SK-N-SH (cell line): ENCODE results near the gene GLOD4. TPM values are rescaled to one million over a fixed set of nuclear protein-coding genes. Genes with fewer than 3 reads are reported as not detected.

Source experiments
- CTCF ChIA-PET: fragments of 300-600, 350-600 bp; formaldehyde crosslinking; extraction: SDS; loops from one replicate; lab custom pipeline; 2021; lab: Yijun Ruan, JAX
- POLR2A ChIA-PET: fragments of 350-600 bp; sonication (Branson Sonifier 250); formaldehyde crosslinking; extraction: SDS; loops from one replicate; lab custom pipeline; 2020; ENCODE audit warnings: antibody characterized with exemption, inconsistent platforms; lab: Yijun Ruan, JAX
- DNase-seq: peaks from one replicate; pipeline ENCODE4 v3.0.0; 2012
- H2AFZ ChIP-seq: fragments of 200-600 bp; sonication (generic); 2 replicates; pipeline ENCODE4 v1.8.1; 2016; ENCODE audit warnings: antibody characterized with exemption, mild to moderate bottlenecking, low read depth
- H3F3A ChIP-seq: fragments of 200-600 bp; sonication (generic); replicated peaks from 2 replicates; pipeline ENCODE3; 2016; ENCODE audit warnings: antibody characterized with exemption, mild to moderate bottlenecking; ENCODE audit not compliant: insufficient read depth
- H3K27ac ChIP-seq, 2 experiments: fragments of 200-500 bp in 1 of 2; fragments of 200-600 bp in 1 of 2; sonication (Bioruptor generic) in 1 of 2; sonication (generic), shearing (Covaris generic) in 1 of 2; 2 replicates each; pipeline versions ENCODE4 v1.5.1 to v1.6.1; 2014 to 2016; ENCODE audit warnings: low read depth in 2 of 2, inconsistent platforms in 1 of 2, low read length in 1 of 2, mild to moderate bottlenecking in 1 of 2, mixed read lengths in 1 of 2
- H3K27me3 ChIP-seq: fragments of 200-600 bp; sonication (generic), shearing (Covaris generic); 2 replicates; pipeline ENCODE4 v1.6.1; 2016; ENCODE audit warnings: mixed run types; ENCODE audit not compliant: insufficient read depth
- H3K36me3 ChIP-seq, 2 experiments: fragments of 200-500 bp in 1 of 2; fragments of 200-600 bp in 1 of 2; sonication (Bioruptor generic) in 1 of 2; sonication (generic) in 1 of 2; replicated peaks in 1 of 2; 2 replicates each; pipeline versions ENCODE3 to v1.5.1; 2014 to 2016; ENCODE audit warnings: low read length in 1 of 2, mild to moderate bottlenecking in 1 of 2; ENCODE audit not compliant: insufficient read depth in 2 of 2, control insufficient read depth in 1 of 2
- H3K4me1 ChIP-seq, 2 experiments: fragments of 200-500 bp in 1 of 2; fragments of 200-600 bp in 1 of 2; sonication (Bioruptor generic) in 1 of 2; sonication (generic), shearing (Covaris generic) in 1 of 2; 2 replicates each; pipeline versions ENCODE4 v1.5.1 to v1.6.1; 2014 to 2016; ENCODE audit warnings: low read depth in 1 of 2, low read length in 1 of 2, mixed run types in 1 of 2; ENCODE audit not compliant: insufficient read depth in 2 of 2, control insufficient read depth in 1 of 2
- H3K4me2 ChIP-seq: fragments of 200-600 bp; sonication (generic), shearing (Covaris generic); 2 replicates; pipeline ENCODE4 v1.6.1; 2017; ENCODE audit warnings: mixed run types
- H3K4me3 ChIP-seq, 2 experiments: fragments of 200-500 bp in 1 of 2; fragments of 200-600 bp in 1 of 2; sonication (Bioruptor generic) in 1 of 2; sonication (generic), shearing (Covaris generic) in 1 of 2; 2 replicates each; pipeline versions ENCODE4 v1.5.1 to v1.8.1; 2014 to 2016; ENCODE audit warnings: low read depth in 2 of 2, inconsistent platforms in 1 of 2, low read length in 1 of 2, mild to moderate bottlenecking in 1 of 2, mixed read lengths in 1 of 2, moderate library complexity in 1 of 2
- H3K79me2 ChIP-seq: fragments of 200-600 bp; sonication (generic); 2 replicates; pipeline ENCODE4 v1.8.1; 2017; ENCODE audit warnings: mild to moderate bottlenecking; ENCODE audit not compliant: insufficient read depth
- H3K9ac ChIP-seq: fragments of 200-600 bp; sonication (generic); 2 replicates; pipeline ENCODE4 v1.6.1; 2017; ENCODE audit warnings: mixed run types
- H3K9me2 ChIP-seq: fragments of 200-600 bp; sonication (generic); 2 replicates; pipeline ENCODE4 v1.6.1; 2017; ENCODE audit warnings: mixed run types
- H3K9me3 ChIP-seq: fragments of 200-600 bp; sonication (generic); 2 replicates; pipeline ENCODE4 v1.6.1; 2017; ENCODE audit warnings: mixed run types, mild to moderate bottlenecking, moderate library complexity
- H4K20me1 ChIP-seq: fragments of 200-600 bp; sonication (generic); 2 replicates; pipeline ENCODE4 v1.6.1; 2017; ENCODE audit warnings: mild to moderate bottlenecking, mixed run types; ENCODE audit not compliant: insufficient read depth
- EZH2phosphoT487 ChIP-seq: fragments of 200-600 bp; sonication (generic); IDR thresholded peaks from 2 replicates; pipeline ENCODE4 v1.6.1; 2017; ENCODE audit warnings: low read depth, mixed run types, mild to moderate bottlenecking, antibody characterized with exemption, moderate library complexity, borderline replicate concordance
- FOSL2 ChIP-seq: IDR thresholded peaks from 2 replicates; pipeline ENCODE4 v1.4.0; 2012; ENCODE audit warnings: low read depth, mild to moderate bottlenecking, moderate library complexity, borderline replicate concordance
- FOXJ3 ChIP-seq: sonication (generic); formaldehyde crosslinking; IDR thresholded peaks from 2 replicates; pipeline ENCODE4 v1.5.1; 2020; ENCODE audit warnings: mild to moderate bottlenecking, missing genetic modification reagents
- FOXM1 ChIP-seq: IDR thresholded peaks from 2 replicates; pipeline ENCODE4 v1.4.0; 2012; ENCODE audit warnings: low read depth, mild to moderate bottlenecking
- GABPA ChIP-seq: IDR thresholded peaks from 2 replicates; pipeline ENCODE4 v1.4.0; 2012; ENCODE audit warnings: low read depth, mild to moderate bottlenecking
- JUND ChIP-seq: IDR thresholded peaks from 2 replicates; pipeline ENCODE4 v1.4.0; 2012
- MEF2A ChIP-seq: IDR thresholded peaks from 2 replicates; pipeline ENCODE4 v1.4.0; 2012; ENCODE audit warnings: low read depth, borderline replicate concordance
- MXI1 ChIP-seq: IDR thresholded peaks from 2 replicates; pipeline ENCODE4 v1.6.1; 2012; ENCODE audit warnings: mild to moderate bottlenecking, low read depth, low read length, improper control_type of control experiment
- NFIC ChIP-seq: IDR thresholded peaks from 2 replicates; pipeline ENCODE4 v1.4.0; 2012; ENCODE audit warnings: borderline replicate concordance
- PBX3 ChIP-seq: IDR thresholded peaks from 2 replicates; pipeline ENCODE4; 2012
- RAD21 ChIP-seq: IDR thresholded peaks from 2 replicates; pipeline ENCODE4 v1.6.1; 2012; ENCODE audit warnings: mild to moderate bottlenecking, low read length
- RCOR1 ChIP-seq: fragments of 150-350 bp; IDR thresholded peaks from 2 replicates; pipeline ENCODE4 v1.6.1; 2017; ENCODE audit warnings: antibody characterized with exemption, low read length
- RXRA ChIP-seq: IDR thresholded peaks from 2 replicates; pipeline ENCODE4 v1.4.0; 2012; ENCODE audit warnings: low read depth, mild to moderate bottlenecking, borderline replicate concordance
- SMC3 ChIP-seq: IDR thresholded peaks from 2 replicates; pipeline ENCODE4 v1.6.1; 2012; ENCODE audit warnings: low read depth, low read length, improper control_type of control experiment
- TAF1 ChIP-seq: IDR thresholded peaks from 2 replicates; pipeline ENCODE4 v1.6.1; 2012; ENCODE audit warnings: low read depth, mild to moderate bottlenecking, low read length, moderate library complexity, borderline replicate concordance
- TCF12 ChIP-seq: IDR thresholded peaks from 2 replicates; pipeline ENCODE4 v1.4.0; 2012
- TEAD4 ChIP-seq: IDR thresholded peaks from 2 replicates; pipeline ENCODE4 v1.4.0; 2012; ENCODE audit warnings: mild to moderate bottlenecking, borderline replicate concordance; ENCODE audit not compliant: insufficient read depth
- YY1 ChIP-seq: IDR thresholded peaks from 2 replicates; pipeline ENCODE4 v1.4.0; 2012; ENCODE audit warnings: low read depth, mild to moderate bottlenecking
- WGBS: methylation state at CpG from one replicate; pipeline ENCODE4 v1.1.6; 2017; ENCODE audit warnings: low lambda C conversion rate; 5-methylcytosine and 5-hydroxymethylcytosine counted together
- polyA plus RNA-seq, 3 experiments: library from polyadenylated mRNA; depleted of rRNA; stranded (reverse); fragments of >200 nt; gene quantifications; 2 replicates each; pipeline ENCODE4 v1.2.3, GENCODE V29; 2012
- TF ChIP-seq, protein P1 (sequence below): fragments of 200-600 bp; sonication (generic); IDR thresholded peaks from 2 replicates; pipeline ENCODE4 v1.6.1; 2017; ENCODE audit warnings: antibody characterized with exemption, mild to moderate bottlenecking, moderate library complexity
- TF ChIP-seq, protein P2 (sequence below): fragments of 150-350 bp; IDR thresholded peaks from 2 replicates; pipeline ENCODE4 v1.6.1; 2016; ENCODE audit warnings: mild to moderate bottlenecking, low read depth, low read length

GLOD4 gene
- polyA plus RNA-seq, 1 of the 3 experiments (the other 2 are of a cell fraction), result 34.3 TPM

DNA sequence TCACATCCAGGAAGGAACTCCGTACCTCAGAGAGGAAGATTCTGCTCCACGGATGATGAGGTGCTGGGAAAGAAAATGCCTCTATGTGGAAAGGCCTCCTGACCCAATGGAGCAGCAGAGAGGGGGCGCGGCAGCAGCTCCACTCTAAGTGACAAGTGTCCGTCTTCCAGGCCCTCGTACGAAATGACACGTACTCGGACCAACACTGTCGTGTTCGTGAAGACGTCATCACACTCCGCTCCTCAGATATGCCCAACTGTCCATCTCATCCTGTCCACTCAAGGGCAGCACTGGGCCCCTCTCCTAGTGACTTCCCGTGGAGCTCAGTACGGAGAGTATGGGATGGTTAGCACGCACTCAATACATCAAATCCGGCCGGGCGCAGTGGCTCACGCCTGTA is 32.3 kb upstream of the GLOD4 start (continued):
- TF ChIP-seq TAF1 (no peak), PBX3 (no peak), SMC3 (no peak), YY1 (no peak)

GRCh38 chr17:812638-813204 is 30.6 kb upstream of the GLOD4 start:
- WGBS, result 81% methylated on average over 14 of the region's 14 CpGs
- no peak overlapping the region for H3K4me3 ChIP-seq
- ChIA-PET CTCF (interaction anchor here (1.0 kb wide), 1 partner anchor 184 kb away, joined by 3 read pairs; the partner anchor contains the start of gene TIMM22), POLR2A (no interaction called here)
- H3K4me1 ChIP-seq, result no peaks in the 10 kb centered on the region
- no peak for DNase-seq
- no peak overlapping the region for H2AFZ ChIP-seq
- H4K20me1 ChIP-seq, result no peaks in the 10 kb centered on the region
- H3F3A ChIP-seq, result peaks cover 3% of the 10 kb centered on the region
- no peak for TF ChIP-seq TCF12
- no peak for TF ChIP-seq NFIC
- TF ChIP-seq SMC3, result no peak
- no peaks in the 10 kb centered on the region for H3K36me3 ChIP-seq
- peaks cover 35% of the 10 kb centered on the region; the same call in 1 of the 2 replicates for H3K27me3 ChIP-seq
- no peaks in the 10 kb centered on the region for H3K9me2 ChIP-seq
- no peak overlapping the region for H3K9ac ChIP-seq
- no peak overlapping the region for H3K4me2 ChIP-seq
- no peak overlapping the region for H3K27ac ChIP-seq
- H3K79me2 ChIP-seq, result no peaks in the 10 kb centered on the region
- no peaks in the 10 kb centered on the region for H3K9me3 ChIP-seq

GRCh38 chr17:811051-811784 is 29.1 kb upstream of the GLOD4 start:
- no peak for DNase-seq
- Histone ChIP-seq H4K20me1 (no peaks in the 10 kb centered on the region), H2AFZ (no peak overlapping the region), H3K4me2 (no peak overlapping the region), H3K4me1 (no peaks in the 10 kb centered on the region), H3F3A (peaks cover 3% of the 10 kb centered on the region), H3K27me3 (peaks cover 49% of the 10 kb centered on the region; the same call in 1 of the 2 replicates), H3K9ac (no peak overlapping the region), H3K4me3 (no peak overlapping the region)
- WGBS, result 59% methylated on average over 14 of the region's 29 CpGs
- POLR2A ChIA-PET, result no interaction called here
- TF ChIP-seq TEAD4 (no peak), RXRA (no peak), NFIC (no peak), MEF2A (no peak), JUND (no peak), FOSL2 (no peak), RAD21 (no peak), MXI1 (no peak), FOXM1 (no peak), EZH2phosphoT487 (no peak), GABPA (no peak), RCOR1 (no peak), FOXJ3 (CRISPR knock-in tag) (no peak)
- TF ChIP-seq, protein P1, sequence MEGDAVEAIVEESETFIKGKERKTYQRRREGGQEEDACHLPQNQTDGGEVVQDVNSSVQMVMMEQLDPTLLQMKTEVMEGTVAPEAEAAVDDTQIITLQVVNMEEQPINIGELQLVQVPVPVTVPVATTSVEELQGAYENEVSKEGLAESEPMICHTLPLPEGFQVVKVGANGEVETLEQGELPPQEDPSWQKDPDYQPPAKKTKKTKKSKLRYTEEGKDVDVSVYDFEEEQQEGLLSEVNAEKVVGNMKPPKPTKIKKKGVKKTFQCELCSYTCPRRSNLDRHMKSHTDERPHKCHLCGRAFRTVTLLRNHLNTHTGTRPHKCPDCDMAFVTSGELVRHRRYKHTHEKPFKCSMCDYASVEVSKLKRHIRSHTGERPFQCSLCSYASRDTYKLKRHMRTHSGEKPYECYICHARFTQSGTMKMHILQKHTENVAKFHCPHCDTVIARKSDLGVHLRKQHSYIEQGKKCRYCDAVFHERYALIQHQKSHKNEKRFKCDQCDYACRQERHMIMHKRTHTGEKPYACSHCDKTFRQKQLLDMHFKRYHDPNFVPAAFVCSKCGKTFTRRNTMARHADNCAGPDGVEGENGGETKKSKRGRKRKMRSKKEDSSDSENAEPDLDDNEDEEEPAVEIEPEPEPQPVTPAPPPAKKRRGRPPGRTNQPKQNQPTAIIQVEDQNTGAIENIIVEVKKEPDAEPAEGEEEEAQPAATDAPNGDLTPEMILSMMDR, result no peak
- TF ChIP-seq, protein P2, sequence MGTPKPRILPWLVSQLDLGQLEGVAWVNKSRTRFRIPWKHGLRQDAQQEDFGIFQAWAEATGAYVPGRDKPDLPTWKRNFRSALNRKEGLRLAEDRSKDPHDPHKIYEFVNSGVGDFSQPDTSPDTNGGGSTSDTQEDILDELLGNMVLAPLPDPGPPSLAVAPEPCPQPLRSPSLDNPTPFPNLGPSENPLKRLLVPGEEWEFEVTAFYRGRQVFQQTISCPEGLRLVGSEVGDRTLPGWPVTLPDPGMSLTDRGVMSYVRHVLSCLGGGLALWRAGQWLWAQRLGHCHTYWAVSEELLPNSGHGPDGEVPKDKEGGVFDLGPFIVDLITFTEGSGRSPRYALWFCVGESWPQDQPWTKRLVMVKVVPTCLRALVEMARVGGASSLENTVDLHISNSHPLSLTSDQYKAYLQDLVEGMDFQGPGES, result no peak
- TF ChIP-seq, all 33 proteins: peak for 0
- Histone ChIP-seq H3K36me3 (no peaks in the 10 kb centered on the region), H3K9me3 (no peaks in the 10 kb centered on the region), H3K9me2 (no peaks in the 10 kb centered on the region), H3K79me2 (no peaks in the 10 kb centered on the region), H3K27ac (no peak overlapping the region)
- CTCF ChIA-PET, result no interaction called here
